Neural progenitor cell (in vitro differentiated cells): ENCODE measurements around the gene MFAP4.

Experiments
- CTCF ChIP-seq: fragments of 200-600 bp; sonication (generic); IDR thresholded peaks from 2 replicates; pipeline ENCODE4 v1.5.1; 2017; ENCODE audit warnings: antibody characterized with exemption, mild to moderate bottlenecking
- EZH2 ChIP-seq: fragments of 200-600 bp; sonication (generic); IDR thresholded peaks from 2 replicates; pipeline ENCODE4 v1.6.1; 2017; ENCODE audit warnings: antibody characterized with exemption, mild to moderate bottlenecking, moderate library complexity

- no peak for TF ChIP-seq CTCF
- no peak for TF ChIP-seq EZH2
Measured at GRCh38 chr17:19365833-19366636, 21.0 kb downstream of the MFAP4 start.
